ENCODE data around the gene HOXD10.
A peak's percentile ranks its signal among the peaks of the same experiment; 100 is the strongest.

HOXD10 gene

GRCh38 chr2:176158855-176159662, 42.5 kb downstream of the HOXD10 start:
- TF ChIP-seq CTCF (IDR thresholded peaks at IDR 0.05; ENCODE audit: low read length, missing control alignments): no peak
- DNase-seq (ENCODE audit: low read depth): no peak
- no peak overlapping the region for H3K4me3 ChIP-seq (replicated peaks; ENCODE audit: low read depth, low read length)

- TF ChIP-seq CTCF (IDR thresholded peaks at IDR 0.05; ENCODE audit: low read length, missing control alignments): no peak
- no peak overlapping the region for H3K4me3 ChIP-seq (replicated peaks; ENCODE audit: low read depth, low read length)
- no peak for DNase-seq (ENCODE audit: low read depth)
Measured at GRCh38 chr2:176159663-176160250, 43.2 kb downstream of the HOXD10 start.

- no peak for TF ChIP-seq CTCF (IDR thresholded peaks at IDR 0.05; ENCODE audit: low read length, missing control alignments)
- no peak overlapping the region for H3K4me3 ChIP-seq (replicated peaks; ENCODE audit: low read depth, low read length)
- DNase-seq (ENCODE audit: low read depth): no peak
Measured at GRCh38 chr2:176160251-176160985, 43.8 kb downstream of the HOXD10 start.

- no peak overlapping the region for H3K4me3 ChIP-seq (replicated peaks; ENCODE audit: low read depth, low read length)
- TF ChIP-seq CTCF (IDR thresholded peaks at IDR 0.05; ENCODE audit: low read length, missing control alignments): no peak
- no peak for DNase-seq (ENCODE audit: low read depth)
Measured at GRCh38 chr2:176160986-176161824, 44.6 kb downstream of the HOXD10 start.

GRCh38 chr2:176161825-176162626, 45.4 kb downstream of the HOXD10 start:
- DNase-seq (ENCODE audit: low read depth): peak; percentile 18
- TF ChIP-seq CTCF (IDR thresholded peaks at IDR 0.05; ENCODE audit: low read length, missing control alignments): no peak

More at GRCh38 chr2:176161825-176162626, 45.4 kb downstream of the HOXD10 start:
- H3K4me3 ChIP-seq (replicated peaks; ENCODE audit: low read depth, low read length): no peak overlapping the region
